ENCODE data around the gene MYL10. TPM values are rescaled to one million over a fixed set of nuclear protein-coding genes. Genes with fewer than 3 reads are reported as not detected.

The MYL10 gene
- polyA plus RNA-seq, 3 donors = not detected

- 8 to 15% (median 12%) methylated on average over 14 to 18 of the region's 18 CpGs for WGBS, 3 donors
- H3K27ac ChIP-seq (ENCODE audit: low read depth, low read length) = no peak overlapping the region
Observed at GRCh38 chr7:101625031-101625791, 3.9 kb downstream of the MYL10 start.

DNA sequence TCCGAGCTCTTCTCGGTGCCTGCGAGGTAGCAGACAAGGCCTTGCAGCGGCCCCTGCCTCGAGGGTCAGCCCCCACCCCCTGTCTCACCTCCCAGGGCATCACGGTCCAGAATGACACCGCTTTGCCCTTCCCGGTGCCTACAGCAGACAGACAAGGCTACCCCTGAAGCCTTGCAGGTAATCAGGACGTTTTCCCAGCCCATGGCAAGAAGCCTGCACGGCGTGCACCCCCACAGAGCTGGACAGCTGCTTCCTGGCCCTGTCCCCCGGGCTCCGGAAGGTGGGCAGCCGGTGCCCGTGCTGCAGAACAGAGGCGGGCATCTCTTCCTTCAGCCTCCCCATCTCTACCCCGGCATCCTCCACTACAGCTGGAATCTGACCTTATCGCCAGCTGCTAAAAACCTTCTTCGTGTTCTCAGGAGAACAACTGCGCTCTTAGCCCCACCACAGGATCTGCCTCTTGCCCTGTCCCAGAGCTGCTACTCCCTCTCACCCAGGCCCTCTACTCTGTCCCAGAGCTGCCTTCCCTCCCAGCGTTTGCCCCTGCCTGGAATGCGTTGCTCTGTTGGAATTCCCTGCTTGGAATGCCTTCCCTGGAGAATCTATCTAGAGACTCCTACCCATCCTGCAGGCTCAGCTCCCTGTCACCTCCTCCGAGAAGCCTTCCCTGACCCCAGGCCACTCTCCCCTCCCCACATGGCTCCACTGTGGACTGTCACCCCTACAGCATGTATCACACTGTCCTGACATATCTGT is 4.7 kb downstream of the MYL10 start:
- H3K27ac ChIP-seq (ENCODE audit: low read depth, low read length) = no peak overlapping the region
- 53 to 68% (median 60%) methylated on average over 23 of the region's 23 CpGs for WGBS, 3 donors

- H3K27ac ChIP-seq (ENCODE audit: low read depth, low read length) = no peak overlapping the region
- 89 to 90% (median 89%) methylated on average over 15 of the region's 15 CpGs for WGBS, 3 donors
Observed at GRCh38 chr7:101622609-101623173, 6.4 kb downstream of the MYL10 start.

DNA sequence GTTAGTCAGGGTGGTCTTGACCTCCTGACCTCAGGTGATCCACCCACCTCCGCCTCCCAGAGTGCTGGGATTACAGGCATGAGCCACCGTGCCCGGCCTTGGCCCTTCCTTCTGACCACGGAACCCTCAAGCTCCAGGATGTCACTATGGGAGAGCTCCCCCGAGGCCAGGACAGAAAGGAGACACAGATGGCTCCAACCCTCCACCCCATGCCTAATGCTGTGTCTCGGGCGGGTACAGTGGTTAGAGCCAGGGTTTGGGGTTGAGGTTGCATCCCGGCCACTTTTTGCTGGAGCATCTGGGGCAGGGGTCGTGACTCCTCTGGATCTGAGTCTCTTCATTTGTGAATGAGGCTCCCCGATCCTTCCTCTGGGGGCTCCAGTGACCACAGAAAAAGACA is 8.1 kb downstream of the MYL10 start:
- H3K27ac ChIP-seq (ENCODE audit: low read depth, low read length) = no peak overlapping the region
- WGBS, 3 donors = 86 to 89% (median 86%) methylated on average over 10 of the region's 10 CpGs

- 83 to 91% (median 86%) methylated on average over 4 of the region's 4 CpGs for WGBS, 3 donors
- H3K27ac ChIP-seq (ENCODE audit: low read depth, low read length) = no peak overlapping the region
Observed at GRCh38 chr7:101620395-101620794, 8.7 kb downstream of the MYL10 start.

DNA sequence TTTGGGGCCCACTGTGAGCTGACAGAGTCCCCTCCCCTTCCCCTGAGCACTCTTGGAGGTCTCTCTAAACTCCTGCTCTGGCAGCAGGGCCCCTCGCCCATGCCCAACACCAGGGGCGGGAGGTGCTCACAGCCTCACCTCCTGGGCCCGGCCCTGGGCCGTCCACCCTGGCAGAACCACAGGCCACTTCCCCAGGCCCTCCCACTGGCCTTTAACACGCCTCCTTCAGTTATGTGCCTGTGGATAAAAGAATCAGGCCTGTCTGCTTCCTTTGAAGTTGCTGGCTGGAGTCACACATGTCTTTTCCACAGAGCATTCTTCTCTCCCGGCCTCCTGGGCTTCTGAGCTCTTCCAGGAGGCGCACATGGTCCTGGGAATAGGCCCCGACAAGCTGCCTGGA is 10.2 kb downstream of the MYL10 start:
- no peak overlapping the region for H3K27ac ChIP-seq (ENCODE audit: low read depth, low read length)
- 61 to 68% (median 67%) methylated on average over 8 of the region's 8 CpGs for WGBS, 3 donors

DNA sequence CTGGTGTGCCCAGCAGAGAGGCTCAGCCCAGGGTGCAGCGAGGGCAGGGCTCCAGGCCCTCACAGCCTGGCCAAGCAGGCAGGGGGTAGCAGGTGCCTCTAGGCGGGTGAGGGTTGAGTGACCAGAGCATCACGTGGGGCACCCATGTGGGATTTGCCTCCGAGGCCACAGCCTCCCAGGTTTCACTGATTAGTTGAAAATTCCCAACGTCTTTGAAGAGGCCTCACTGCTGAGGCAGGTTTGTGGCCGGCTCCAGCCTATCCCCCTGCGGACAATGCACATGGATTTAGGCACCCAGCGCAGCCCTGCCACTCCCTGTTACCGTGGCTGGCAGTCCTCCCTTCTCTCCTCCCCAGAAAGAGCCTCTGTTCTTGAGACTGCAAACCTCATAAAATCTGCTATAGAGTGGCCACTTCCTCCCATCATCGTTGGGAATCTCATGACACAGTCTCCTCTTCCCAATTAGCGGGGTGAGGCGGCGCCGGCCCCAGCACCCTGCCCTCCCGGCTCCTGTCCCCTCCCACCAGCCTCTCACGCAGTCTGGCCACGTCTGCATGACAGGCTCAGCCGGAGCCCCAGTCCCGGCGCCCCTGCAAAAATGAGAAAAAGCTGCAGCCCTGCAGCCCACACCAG is 10.8 kb downstream of the MYL10 start:
- WGBS, 3 donors = 68 to 71% (median 68%) methylated on average over 20 of the region's 20 CpGs
- no peak overlapping the region for H3K27ac ChIP-seq (ENCODE audit: low read depth, low read length)

- H3K27ac ChIP-seq (ENCODE audit: low read depth, low read length) = no peak overlapping the region
- WGBS, 3 donors = 83 to 95% (median 84%) methylated on average over 4 of the region's 4 CpGs
Observed at GRCh38 chr7:101617451-101618206, 11.5 kb downstream of the MYL10 start.

DNA sequence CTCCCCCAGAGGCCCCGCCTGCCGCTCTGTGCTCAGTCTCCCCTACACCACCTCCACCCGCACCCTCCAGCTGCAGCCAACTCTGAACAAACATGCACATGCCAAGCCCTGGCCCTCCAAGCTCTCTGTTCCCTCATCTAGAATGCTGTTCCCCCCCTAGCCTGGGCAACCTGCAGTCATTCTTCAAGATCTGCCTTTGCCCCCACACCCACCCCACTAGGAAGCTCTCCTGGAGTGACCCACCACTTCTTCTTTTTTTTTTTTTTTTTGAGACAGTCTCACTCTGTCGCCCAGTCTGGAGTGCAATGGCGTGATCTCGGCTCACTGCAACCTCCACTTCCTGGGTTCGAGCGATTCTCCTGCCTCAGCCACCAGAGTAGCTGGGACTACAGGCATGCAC is 13.7 kb downstream of the MYL10 start:
- no peak overlapping the region for H3K27ac ChIP-seq (ENCODE audit: low read depth, low read length)
- 70 to 82% (median 71%) methylated on average over 8 of the region's 8 CpGs for WGBS, 3 donors

GRCh38 chr7:101614939-101615302 is 14.2 kb downstream of the MYL10 start:
- no peak overlapping the region for H3K27ac ChIP-seq (ENCODE audit: low read depth, low read length)
- 54 to 65% (median 56%) methylated on average over 9 of the region's 9 CpGs for WGBS, 3 donors

DNA sequence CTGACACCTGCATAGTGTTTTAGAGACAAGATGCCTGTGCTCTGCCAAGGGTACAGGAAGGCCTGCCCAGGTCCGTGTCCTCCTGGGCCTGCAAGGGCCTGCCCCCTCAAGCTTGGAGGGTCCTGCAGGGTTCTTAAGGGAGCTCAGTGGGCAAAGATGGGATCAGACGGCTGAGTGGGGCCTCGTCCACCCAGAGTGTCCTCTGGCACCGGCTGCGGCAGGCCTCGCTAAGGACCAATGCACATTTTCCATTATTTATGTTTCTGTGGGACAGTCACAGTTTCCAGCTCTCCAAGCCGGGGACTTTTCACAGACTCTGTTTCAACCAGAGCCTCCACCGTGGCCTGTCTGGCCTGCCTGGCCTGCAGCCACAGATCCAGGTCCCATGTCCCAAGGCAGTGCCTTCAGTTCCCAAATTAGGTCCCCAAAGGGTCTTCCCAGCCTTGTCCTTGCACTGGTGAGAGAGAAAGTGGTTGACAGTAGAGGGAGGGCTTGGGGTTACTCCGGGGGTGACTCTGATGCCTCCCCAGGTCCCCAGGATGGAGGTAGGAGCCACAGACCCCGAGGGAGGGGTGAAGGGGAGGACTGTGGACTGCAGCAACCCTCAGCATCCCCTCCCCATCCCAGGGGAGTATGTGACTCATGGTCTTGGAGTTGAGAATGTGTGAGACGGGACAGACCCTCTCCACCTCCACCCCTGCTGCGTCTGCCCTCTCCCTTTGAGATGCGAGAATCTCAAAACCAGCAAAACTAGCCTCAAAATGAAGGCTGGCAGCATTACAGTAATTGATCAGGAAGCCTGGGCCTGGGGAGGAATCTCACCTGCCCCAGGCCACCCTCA is 14.8 kb downstream of the MYL10 start:
- WGBS, 3 donors = 74 to 76% (median 76%) methylated on average over 13 of the region's 13 CpGs
- no peak overlapping the region for H3K27ac ChIP-seq (ENCODE audit: low read depth, low read length)

GRCh38 chr7:101612885-101613515 is 16.1 kb downstream of the MYL10 start:
- no peak overlapping the region for H3K27ac ChIP-seq (ENCODE audit: low read depth, low read length)
- 51 to 68% (median 57%) methylated on average over 13 of the region's 13 CpGs for WGBS, 3 donors

GRCh38 chr7:101608772-101609713 is 20.1 kb downstream of the MYL10 start:
- WGBS, 3 donors = 47 to 86% (median 72%) methylated on average over 12 of the region's 12 CpGs

GRCh38 chr7:101606498-101606923 is 22.6 kb downstream of the MYL10 start:
- H3K27ac ChIP-seq (ENCODE audit: low read depth, low read length) = no peak overlapping the region
- WGBS, 3 donors = 82 to 85% (median 83%) methylated on average over 2 of the region's 2 CpGs

More at GRCh38 chr7:101608772-101609713, 20.1 kb downstream of the MYL10 start:
- H3K27ac ChIP-seq (ENCODE audit: low read depth, low read length) = no peak overlapping the region

DNA sequence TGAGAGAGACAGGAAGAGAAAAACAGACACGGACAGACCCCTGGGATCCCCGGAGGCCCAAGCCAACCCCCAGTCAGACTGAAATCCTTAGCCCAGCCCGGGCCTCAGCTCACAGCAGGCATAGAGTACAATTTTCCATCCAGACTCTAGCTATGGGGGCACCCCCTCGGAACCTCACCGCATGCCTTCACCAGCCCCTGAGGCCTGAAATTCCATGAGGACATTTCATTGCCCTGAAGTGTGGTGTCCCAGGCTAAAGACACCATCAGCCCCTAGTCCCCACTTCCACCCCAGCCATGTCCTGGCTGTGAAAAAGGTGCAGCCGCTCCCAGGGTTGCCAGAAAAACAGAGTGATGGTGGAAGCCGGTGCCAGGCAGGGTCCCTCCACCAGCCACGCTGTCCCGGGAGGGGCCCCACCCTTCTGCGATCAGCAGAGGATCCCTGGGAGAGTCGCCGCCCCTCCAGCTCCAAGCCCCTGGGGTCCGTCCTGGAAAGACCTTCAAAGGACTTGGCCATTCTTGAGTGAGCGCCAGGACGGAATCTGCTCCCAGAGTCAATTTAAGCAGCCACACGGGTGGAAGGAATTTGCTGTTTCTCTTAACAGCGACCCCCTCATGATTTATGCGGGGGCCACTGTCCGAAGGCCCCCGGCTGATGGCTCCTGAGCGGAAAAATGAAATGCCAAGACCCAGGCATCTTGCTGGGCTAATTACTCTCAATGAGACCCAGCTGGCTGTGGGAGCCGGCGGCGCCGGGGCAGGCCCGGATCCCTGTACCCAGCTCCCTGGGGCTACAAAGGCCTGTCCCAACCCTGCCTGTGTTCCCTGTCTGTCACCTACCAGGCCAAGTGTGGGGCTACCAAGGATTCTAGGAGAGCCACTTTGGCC is 23.2 kb downstream of the MYL10 start:
- H3K27ac ChIP-seq (ENCODE audit: low read depth, low read length) = no peak overlapping the region
- WGBS, 3 donors = 79 to 85% (median 81%) methylated on average over 26 of the region's 26 CpGs

Measured in adipose tissue (tissue), 3 donors.